T-cell (primary cell): Measurements from ENCODE around the gene ELMO3. TPM values are rescaled to one million over a fixed set of nuclear protein-coding genes. Genes with fewer than 3 reads are reported as not detected.

Experiments used
- ATAC-seq, 4 experiments: fragments of 200-7000 bp in 3 of 4; fragments of 150-1000 bp in 1 of 4; cut with Tn5 transposase; replicated peaks in 1 of 4; 1 replicate in 3 of 4; 2 replicates in 1 of 4; pipeline ENCODE4 v1.10.0; 2021; ENCODE audit warnings: moderate library complexity in 3 of 4, mild to moderate bottlenecking in 2 of 4, moderate number of reproducible peaks in 1 of 4
- CTCF ChIA-PET, 2 donors: fragments of 300-600 bp; sonication (Branson Sonifier 250); formaldehyde crosslinking; loops; one replicate each; lab custom pipeline; 2022; ENCODE audit warnings: antibody characterized with exemption in 2 of 2; lab: Charles Lee
- POLR2A ChIA-PET, 2 donors: fragments of 300-600 bp; sonication (Branson Sonifier 250); formaldehyde crosslinking; loops; one replicate each; lab custom pipeline; 2022; ENCODE audit warnings: antibody characterized with exemption in 2 of 2; lab: Charles Lee
- DNase-seq, 35 experiments: peaks; one replicate each; pipeline versions ENCODE4 v3.0.0 to v3.0.0-alpha.2; 2013 to 2023
- H3K27ac ChIP-seq: one replicate; pipeline ENCODE4 v1.5.1; 2013; ENCODE audit warnings: low read length
- H3K27me3 ChIP-seq, 2 experiments: replicated peaks in 1 of 2; 1 replicate in 1 of 2; 2 replicates in 1 of 2; pipeline versions ENCODE4 v1.6.1 to v1.7.0; 2013; ENCODE audit warnings: low read length in 1 of 2, mixed read lengths in 1 of 2; ENCODE audit not compliant: control insufficient read depth in 2 of 2, insufficient read depth in 2 of 2; ENCODE audit errors: extremely low read depth in 1 of 2
- H3K36me3 ChIP-seq, 2 donors: 1 replicate in 1 of 2; 2 replicates in 1 of 2; pipeline versions ENCODE4 v1.6.1 to v1.7.0; 2013; ENCODE audit warnings: low read length in 1 of 2; ENCODE audit not compliant: control insufficient read depth in 2 of 2, insufficient read depth in 1 of 2; ENCODE audit errors: extremely low read depth in 1 of 2
- H3K4me1 ChIP-seq, 2 experiments: 1 replicate in 1 of 2; 2 replicates in 1 of 2; pipeline versions ENCODE4 v1.6.1 to v1.7.0; 2013; ENCODE audit warnings: low read length in 2 of 2, mixed read lengths in 1 of 2; ENCODE audit not compliant: insufficient read depth in 2 of 2, control insufficient read depth in 1 of 2; ENCODE audit errors: extremely low read depth in 1 of 2
- H3K4me3 ChIP-seq, 2 donors: 1 replicate in 1 of 2; 2 replicates in 1 of 2; pipeline versions ENCODE4 v1.5.1 to v1.7.0; 2013; ENCODE audit warnings: mild to moderate bottlenecking in 2 of 2, low read length in 1 of 2, moderate library complexity in 1 of 2; ENCODE audit not compliant: control insufficient read depth in 1 of 2; ENCODE audit errors: extremely low read depth in 1 of 2
- H3K9me3 ChIP-seq: 2 replicates; pipeline ENCODE4 v1.7.0; 2013
- H3K27ac Mint-ChIP-seq, 2 donors: one replicate each; pipeline ENCODE4 v1.8.0; 2020 to 2021; ENCODE audit warnings: mild to moderate bottlenecking in 2 of 2, mixed read lengths in 2 of 2
- H3K27me3 Mint-ChIP-seq, 2 donors: one replicate each; pipeline ENCODE4 v1.8.0; 2021 to 2022; ENCODE audit warnings: mixed read lengths in 2 of 2
- H3K36me3 Mint-ChIP-seq: one replicate; pipeline ENCODE4 v1.8.0; 2021; ENCODE audit warnings: mixed read lengths
- H3K4me1 Mint-ChIP-seq, 3 donors: one replicate each; pipeline ENCODE4 v1.8.0; 2020 to 2022; ENCODE audit warnings: mixed read lengths in 3 of 3, mild to moderate bottlenecking in 1 of 3
- H3K4me3 Mint-ChIP-seq, 3 donors: one replicate each; pipeline ENCODE4 v1.8.0; 2020 to 2022; ENCODE audit warnings: mild to moderate bottlenecking in 3 of 3, mixed read lengths in 3 of 3, moderate library complexity in 3 of 3
- H3K9me3 Mint-ChIP-seq, 3 donors: one replicate each; pipeline ENCODE4 v1.8.0; 2020 to 2022; ENCODE audit warnings: mixed read lengths in 3 of 3
- WGBS: methylation state at CpG from one replicate; pipeline ENCODE4 v1.1.5; 2013; ENCODE audit warnings: missing lambda C conversion rate; ENCODE audit not compliant: insufficient coverage; 5-methylcytosine and 5-hydroxymethylcytosine counted together
- total RNA-seq, 35 experiments: library from RNA in 6 of 35; stranded (reverse) in 6 of 35; fragments of 120-200 nt in 1 of 35; gene quantifications; one replicate each; pipeline versions ENCODE4 v1.2.1 to v1.2.4 and lab custom pipeline; 2013 to 2026

The ELMO3 gene
- total RNA-seq, 5 donors from 2014 or later (not counting 1 experiment from before 2014, with no cell fraction given), result 3.8 to 11.7 (median 8.8) TPM

GRCh38 chr16:67207249-67208091 lies 8.5 kb downstream of the ELMO3 start:
- no peaks in the 10 kb centered on the region for H3K27me3 Mint-ChIP-seq
- no peaks in the 10 kb centered on the region for H3K4me1 ChIP-seq
- ATAC-seq, result no peak
- peaks cover 8% of the 10 kb centered on the region for H3K36me3 Mint-ChIP-seq
- H3K36me3 ChIP-seq, result peaks cover 10 to 23% of the 10 kb centered on the region in 2 donors
- H3K9me3 Mint-ChIP-seq, result no peaks in the 10 kb centered on the region
- H3K9me3 ChIP-seq, result no peaks in the 10 kb centered on the region
- peaks cover 0 to 8% (median 0%) of the 10 kb centered on the region in 3 donors for H3K4me1 Mint-ChIP-seq
- H3K27me3 ChIP-seq, result no peaks in the 10 kb centered on the region
- ChIA-PET CTCF (no interaction called here), POLR2A (no interaction called here)
- no peak overlapping the region for H3K4me3 Mint-ChIP-seq
- DNase-seq, result no peak
- no peak overlapping the region for H3K27ac Mint-ChIP-seq
- no peak overlapping the region for H3K4me3 ChIP-seq
- 93% methylated on average over 21 of the region's 21 CpGs for WGBS
- H3K27ac ChIP-seq, result no peak overlapping the region

GRCh38 chr16:67208154-67208896 lies 9.4 kb downstream of the ELMO3 start:
- no peak overlapping the region for H3K27ac Mint-ChIP-seq
- Histone ChIP-seq H3K4me1 (no peaks in the 10 kb centered on the region), H3K9me3 (no peaks in the 10 kb centered on the region), H3K27me3 (no peaks in the 10 kb centered on the region), H3K36me3 (peaks cover 2 to 21% of the 10 kb centered on the region in 2 donors), H3K4me3 (no peak overlapping the region), H3K27ac (no peak overlapping the region)
- no peaks in the 10 kb centered on the region for H3K27me3 Mint-ChIP-seq
- DNase-seq (no peak), ATAC-seq (no peak)
- WGBS, result 91% methylated on average over 10 of the region's 11 CpGs
- H3K9me3 Mint-ChIP-seq, result no peaks in the 10 kb centered on the region
- no peak overlapping the region for H3K4me3 Mint-ChIP-seq
- ChIA-PET CTCF (interaction anchor here in 1 of 2 donors (0.6 kb wide), 1 partner anchor 568 kb away, joined by 6 read pairs; no protein-coding TSS in a partner anchor), POLR2A (no interaction called here)
- H3K4me1 Mint-ChIP-seq, result peaks cover 0 to 8% (median 0%) of the 10 kb centered on the region in 3 donors
- peaks cover 8% of the 10 kb centered on the region for H3K36me3 Mint-ChIP-seq

GRCh38 chr16:67209565-67209964 lies 10.6 kb downstream of the ELMO3 start:
- ChIA-PET POLR2A (no interaction called here), CTCF (no interaction called here)
- no peak for ATAC-seq
- Mint-ChIP-seq H3K27me3 (no peaks in the 10 kb centered on the region), H3K27ac (no peak overlapping the region), H3K9me3 (no peaks in the 10 kb centered on the region), H3K36me3 (peaks cover 8% of the 10 kb centered on the region), H3K4me3 (no peak overlapping the region), H3K4me1 (peaks cover 0 to 8% (median 0%) of the 10 kb centered on the region in 3 donors)
- H3K9me3 ChIP-seq, result no peaks in the 10 kb centered on the region
- no peaks in the 10 kb centered on the region for H3K4me1 ChIP-seq
- WGBS, result 97% methylated on average over 3 of the region's 8 CpGs
- peaks cover 0 to 13% of the 10 kb centered on the region in 2 donors for H3K36me3 ChIP-seq
- no peak overlapping the region for H3K27ac ChIP-seq
- no peaks in the 10 kb centered on the region for H3K27me3 ChIP-seq
- H3K4me3 ChIP-seq, result no peak overlapping the region
- no peak for DNase-seq

- POLR2A ChIA-PET, result no interaction called here
Measured at GRCh38 chr16:67210069-67210937, 11.4 kb downstream of the ELMO3 start.

GRCh38 chr16:67211674-67212073 lies 12.7 kb downstream of the ELMO3 start:
- Histone ChIP-seq H3K9me3 (no peaks in the 10 kb centered on the region), H3K36me3 (peaks cover 0 to 13% of the 10 kb centered on the region in 2 donors), H3K4me3 (no peak overlapping the region), H3K27me3 (no peaks in the 10 kb centered on the region), H3K27ac (no peak overlapping the region), H3K4me1 (no peaks in the 10 kb centered on the region)
- no peak for ATAC-seq
- no peak overlapping the region for H3K27ac Mint-ChIP-seq
- peaks cover 13% of the 10 kb centered on the region for H3K36me3 Mint-ChIP-seq
- no peak overlapping the region for H3K4me3 Mint-ChIP-seq
- 84% methylated on average over 4 of the region's 7 CpGs for WGBS
- H3K27me3 Mint-ChIP-seq, result no peaks in the 10 kb centered on the region
- no peak for DNase-seq
- no peaks in the 10 kb centered on the region for H3K9me3 Mint-ChIP-seq
- ChIA-PET CTCF (no interaction called here), POLR2A (no interaction called here)
- peaks cover 0 to 4% (median 0%) of the 10 kb centered on the region in 3 donors for H3K4me1 Mint-ChIP-seq

More at GRCh38 chr16:67210069-67210937, 11.4 kb downstream of the ELMO3 start:
- Mint-ChIP-seq H3K4me3 (no peak overlapping the region), H3K36me3 (peaks cover 8% of the 10 kb centered on the region), H3K27ac (no peak overlapping the region), H3K4me1 (peaks cover 0 to 8% (median 0%) of the 10 kb centered on the region in 3 donors), H3K27me3 (no peaks in the 10 kb centered on the region), H3K9me3 (no peaks in the 10 kb centered on the region)
- no peaks in the 10 kb centered on the region for H3K27me3 ChIP-seq
- no peak overlapping the region for H3K27ac ChIP-seq
- 88% methylated on average over 25 of the region's 25 CpGs for WGBS
- ATAC-seq, result no peak
- no peaks in the 10 kb centered on the region for H3K4me1 ChIP-seq
- H3K4me3 ChIP-seq, result no peak overlapping the region
- peaks cover 0 to 13% of the 10 kb centered on the region in 2 donors for H3K36me3 ChIP-seq
- CTCF ChIA-PET, result no interaction called here
- no peaks in the 10 kb centered on the region for H3K9me3 ChIP-seq
- no peak for DNase-seq

GRCh38 chr16:67212766-67213165 lies 13.8 kb downstream of the ELMO3 start:
- ATAC-seq, result no peak
- ChIA-PET CTCF (no interaction called here), POLR2A (no interaction called here)
- Mint-ChIP-seq H3K27ac (no peak overlapping the region), H3K9me3 (no peaks in the 10 kb centered on the region), H3K4me1 (peaks cover 0 to 9% (median 0%) of the 10 kb centered on the region in 3 donors), H3K36me3 (peaks cover 21% of the 10 kb centered on the region), H3K27me3 (no peaks in the 10 kb centered on the region), H3K4me3 (no peak overlapping the region)
- Histone ChIP-seq H3K27ac (no peak overlapping the region), H3K4me1 (no peaks in the 10 kb centered on the region), H3K4me3 (no peak overlapping the region), H3K9me3 (no peaks in the 10 kb centered on the region), H3K36me3 (peaks cover 0 to 13% of the 10 kb centered on the region in 2 donors), H3K27me3 (no peaks in the 10 kb centered on the region)
- DNase-seq, result no peak
